ENCODE data around the gene CACNG6.

DNA sequence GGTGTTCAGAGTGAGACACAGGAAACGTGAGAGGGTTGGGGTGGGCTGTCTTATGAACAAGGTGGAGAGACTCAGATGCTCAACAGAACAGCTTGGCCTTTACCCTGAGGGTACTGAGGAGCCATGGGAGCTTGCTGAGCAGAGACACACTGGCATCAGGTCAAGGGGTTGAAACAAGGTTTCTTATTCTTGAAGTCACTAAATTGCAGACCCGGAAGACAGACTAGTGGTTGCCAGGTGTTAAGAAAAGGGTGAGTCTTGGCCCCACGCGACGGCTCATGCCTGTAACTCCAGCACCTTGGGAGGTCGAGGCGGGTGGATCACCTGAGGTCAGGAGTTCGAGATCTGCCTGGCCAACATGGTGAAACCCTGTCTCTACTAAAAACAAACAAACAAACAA, 22.4 kb downstream of the CACNG6 start:
- TF ChIP-seq, protein P1, sequence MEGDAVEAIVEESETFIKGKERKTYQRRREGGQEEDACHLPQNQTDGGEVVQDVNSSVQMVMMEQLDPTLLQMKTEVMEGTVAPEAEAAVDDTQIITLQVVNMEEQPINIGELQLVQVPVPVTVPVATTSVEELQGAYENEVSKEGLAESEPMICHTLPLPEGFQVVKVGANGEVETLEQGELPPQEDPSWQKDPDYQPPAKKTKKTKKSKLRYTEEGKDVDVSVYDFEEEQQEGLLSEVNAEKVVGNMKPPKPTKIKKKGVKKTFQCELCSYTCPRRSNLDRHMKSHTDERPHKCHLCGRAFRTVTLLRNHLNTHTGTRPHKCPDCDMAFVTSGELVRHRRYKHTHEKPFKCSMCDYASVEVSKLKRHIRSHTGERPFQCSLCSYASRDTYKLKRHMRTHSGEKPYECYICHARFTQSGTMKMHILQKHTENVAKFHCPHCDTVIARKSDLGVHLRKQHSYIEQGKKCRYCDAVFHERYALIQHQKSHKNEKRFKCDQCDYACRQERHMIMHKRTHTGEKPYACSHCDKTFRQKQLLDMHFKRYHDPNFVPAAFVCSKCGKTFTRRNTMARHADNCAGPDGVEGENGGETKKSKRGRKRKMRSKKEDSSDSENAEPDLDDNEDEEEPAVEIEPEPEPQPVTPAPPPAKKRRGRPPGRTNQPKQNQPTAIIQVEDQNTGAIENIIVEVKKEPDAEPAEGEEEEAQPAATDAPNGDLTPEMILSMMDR (optimal IDR thresholded peaks at IDR 0.05 in 1 of 3, IDR thresholded peaks at IDR 0.05 in 1 of 3, conservative IDR thresholded peaks at IDR 0.05 in 1 of 3; ENCODE audit: extremely low read depth in 1 of 3, insufficient read depth in 2 of 3, low read length in 3 of 3), result no peak
- TF ChIP-seq EZH2 (IDR thresholded peaks at IDR 0.05; ENCODE audit: low read length), result no peak
